RPMI7951 (cell line): Measurements from ENCODE around the gene FUBP1. TPM values are rescaled to one million over a fixed set of nuclear protein-coding genes. Genes with fewer than 3 reads are reported as not detected.

Experiments
- total RNA-seq: library from RNA; depleted of rRNA; stranded (reverse); fragments of >200 nt; shearing (Covaris generic); gene quantifications from 2 replicates; pipeline ENCODE4 v1.2.3, GENCODE V29; 2014; rRNA removed

FUBP1 gene
- total RNA-seq, 1 experiment from 2014 or later, result 80.1 TPM

Other genes starting within 250 kb of the FUBP1 start
- gene USP33, start 219.2 kb downstream of the FUBP1 start, total RNA-seq, result 73.5 and 84.5 TPM in 2 replicates
- gene MIGA1, start 199.4 kb downstream of the FUBP1 start, total RNA-seq, result 11.1 and 14.7 TPM in 2 replicates
- 1.7 and 3.4 TPM in 2 replicates for gene NEXN, start 90.4 kb downstream of the FUBP1 start, total RNA-seq
- gene DNAJB4, start 25.9 kb upstream of the FUBP1 start, total RNA-seq, result 40.1 and 53.8 TPM in 2 replicates
- gene GIPC2, start 66.9 kb upstream of the FUBP1 start, total RNA-seq, result under 0.01 and 0.10 TPM in 2 replicates